ENCODE measurements around the gene POLR2J3. TPM values are rescaled to one million over a fixed set of nuclear protein-coding genes. Genes with fewer than 3 reads are reported as not detected.
"Not testable (repeated sequence)": the region's sequence is repeated elsewhere in the genome, so short reads cannot be mapped to it uniquely, and the experiment has no call there.

Gene POLR2J3
- total and polyA plus RNA-seq, 2 donors (not counting 3 experiments of a cell fraction or from before 2014, with no cell fraction given): 40.7 to 63.1 TPM

DNA sequence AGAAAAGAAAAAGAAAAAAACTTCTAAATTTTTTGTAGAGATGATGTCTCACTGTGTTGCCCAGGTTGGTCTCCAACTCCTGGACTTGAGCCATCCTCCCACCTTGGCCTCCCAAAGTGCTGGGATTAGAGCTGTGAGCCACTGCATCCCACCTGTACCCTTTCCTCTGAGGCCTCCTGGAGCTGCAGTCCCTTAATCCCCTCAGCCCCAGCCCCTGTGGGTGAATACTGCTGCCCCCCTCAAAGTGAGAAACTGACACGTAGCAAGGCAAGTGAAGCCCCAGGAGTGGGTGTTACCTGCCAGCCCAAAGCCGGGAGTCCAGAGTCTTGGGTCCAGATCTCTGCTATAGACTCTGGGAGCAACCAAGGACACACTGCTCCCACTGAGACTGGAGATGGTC, 47.6 kb downstream of the POLR2J3 start:
- H3K36me3 ChIP-seq (ENCODE audit: control insufficient read depth in 2 of 2, extremely low read depth in 1 of 2, insufficient read depth in 2 of 2, low read length in 2 of 2); intact Hi-C loops (cut with micrococcal nuclease); H3K27me3 ChIP-seq (ENCODE audit: control insufficient read depth in 2 of 2, insufficient read depth in 2 of 2, low read length in 2 of 2); H3K4me1 ChIP-seq (ENCODE audit: control insufficient read depth, extremely low read depth, insufficient read depth, low read length); BruUV-seq (replicated peaks); H3K9ac ChIP-seq (replicated peaks; ENCODE audit: extremely low read depth, insufficient read depth, low read length); H3K79me2 ChIP-seq (ENCODE audit: control insufficient read depth, insufficient read depth, low read length); POLR2A ChIA-PET; FAIRE-seq; H3K9me3 ChIP-seq (replicated peaks; ENCODE audit: control insufficient read depth, insufficient read depth, low read length); H3K4me2 ChIP-seq (ENCODE audit: insufficient read depth, low read length); H3K9me1 ChIP-seq (replicated peaks; ENCODE audit: control insufficient read depth, extremely low read depth, insufficient read depth, low read length); H3K27ac ChIP-seq (ENCODE audit: insufficient read depth, low read depth, low read length); DNase-seq (ENCODE audit: low read depth, low spot score); CTCF ChIA-PET; dilution Hi-C loops (cut with MboI; ENCODE audit: extremely low pct_ligation_motif_present, low sequenced_read_pairs); H3K4me3 ChIP-seq (replicated peaks in 1 of 3; ENCODE audit: insufficient read depth in 1 of 3, low read depth in 1 of 3, low read length in 3 of 3); H4K20me1 ChIP-seq (replicated peaks; ENCODE audit: control insufficient read depth, extremely low read depth, insufficient read depth, low read length); H2AFZ ChIP-seq (ENCODE audit: low read depth, low read length): not testable (repeated sequence)

DNA sequence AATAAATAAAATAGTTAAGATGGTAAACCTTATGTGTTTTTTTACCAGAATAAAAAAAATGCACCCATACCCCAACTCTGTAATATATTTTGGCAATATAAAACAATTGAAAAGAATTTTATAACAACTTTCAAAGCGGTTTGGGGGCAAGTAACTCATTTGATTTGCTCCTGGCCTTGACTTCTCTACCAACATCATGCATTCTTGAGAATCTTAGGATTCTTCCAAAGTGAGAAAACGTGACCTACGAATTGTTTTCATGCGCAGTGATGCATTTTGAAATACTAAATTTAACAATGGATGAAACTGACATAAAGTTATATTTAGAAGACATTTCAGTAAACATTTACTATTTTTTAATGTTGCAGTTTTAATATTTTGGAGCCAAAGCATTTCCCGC, 51.6 kb downstream of the POLR2J3 start:
- BruUV-seq (replicated peaks); CTCF ChIA-PET; H3K4me3 ChIP-seq (replicated peaks in 1 of 3; ENCODE audit: insufficient read depth in 1 of 3, low read depth in 1 of 3, low read length in 3 of 3); H2AFZ ChIP-seq (ENCODE audit: low read depth, low read length); H3K27me3 ChIP-seq (ENCODE audit: control insufficient read depth in 2 of 2, insufficient read depth in 2 of 2, low read length in 2 of 2); FAIRE-seq; H3K27ac ChIP-seq (ENCODE audit: insufficient read depth, low read depth, low read length); H3K9ac ChIP-seq (replicated peaks; ENCODE audit: extremely low read depth, insufficient read depth, low read length); intact Hi-C loops (cut with micrococcal nuclease); H3K9me1 ChIP-seq (replicated peaks; ENCODE audit: control insufficient read depth, extremely low read depth, insufficient read depth, low read length); H3K79me2 ChIP-seq (ENCODE audit: control insufficient read depth, insufficient read depth, low read length); H3K36me3 ChIP-seq (ENCODE audit: control insufficient read depth in 2 of 2, extremely low read depth in 1 of 2, insufficient read depth in 2 of 2, low read length in 2 of 2); H3K4me2 ChIP-seq (ENCODE audit: insufficient read depth, low read length); H3K9me3 ChIP-seq (replicated peaks; ENCODE audit: control insufficient read depth, insufficient read depth, low read length); DNase-seq (ENCODE audit: low read depth, low spot score); dilution Hi-C loops (cut with MboI; ENCODE audit: extremely low pct_ligation_motif_present, low sequenced_read_pairs); POLR2A ChIA-PET; H3K4me1 ChIP-seq (ENCODE audit: control insufficient read depth, extremely low read depth, insufficient read depth, low read length); H4K20me1 ChIP-seq (replicated peaks; ENCODE audit: control insufficient read depth, extremely low read depth, insufficient read depth, low read length): not testable (repeated sequence)

DNA sequence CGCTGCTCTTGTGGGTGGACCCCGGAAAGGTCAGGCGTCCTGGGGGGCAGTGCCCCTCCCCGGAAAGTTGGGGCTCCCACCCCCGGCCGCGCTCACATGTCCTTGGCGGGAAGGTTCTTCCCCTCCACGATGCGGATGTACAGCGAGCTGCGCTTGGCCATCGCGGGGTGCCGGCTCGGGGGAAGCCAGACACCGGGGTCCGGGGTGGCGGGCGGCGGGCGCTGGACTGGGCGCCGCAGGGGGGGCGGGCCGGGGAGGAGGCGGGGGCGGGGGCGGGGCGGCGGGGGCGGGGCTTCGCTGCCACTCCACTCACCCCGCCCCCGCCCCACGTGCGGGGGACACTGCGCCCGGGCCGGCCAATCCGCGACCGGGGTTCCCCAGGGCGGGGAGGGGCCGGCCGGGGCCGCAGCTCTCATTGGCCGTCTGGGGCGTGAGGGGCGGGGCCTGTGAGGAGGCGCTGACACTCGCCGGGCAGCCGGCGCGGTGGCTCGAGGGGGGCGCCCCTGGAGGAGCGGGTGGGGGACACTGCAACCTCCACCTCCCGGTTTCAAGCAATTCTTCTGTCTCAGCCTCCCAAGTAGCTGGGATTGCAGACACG, 54.7 kb downstream of the POLR2J3 start, which contains the start of gene RASA4B:
Gene RASA4B (minus strand): TSS at position 228 of the 598 bp plus-strand sequence. CDS start 67 bp downstream, at position 161.
- DNase-seq (ENCODE audit: low read depth, low spot score); H2AFZ ChIP-seq (ENCODE audit: low read depth, low read length); H3K4me1 ChIP-seq (ENCODE audit: control insufficient read depth, extremely low read depth, insufficient read depth, low read length); H3K4me2 ChIP-seq (ENCODE audit: insufficient read depth, low read length); H3K9me1 ChIP-seq (replicated peaks; ENCODE audit: control insufficient read depth, extremely low read depth, insufficient read depth, low read length); CTCF ChIA-PET; H3K27ac ChIP-seq (ENCODE audit: insufficient read depth, low read depth, low read length); H3K36me3 ChIP-seq (ENCODE audit: control insufficient read depth in 2 of 2, extremely low read depth in 1 of 2, insufficient read depth in 2 of 2, low read length in 2 of 2); H4K20me1 ChIP-seq (replicated peaks; ENCODE audit: control insufficient read depth, extremely low read depth, insufficient read depth, low read length); dilution Hi-C loops (cut with MboI; ENCODE audit: extremely low pct_ligation_motif_present, low sequenced_read_pairs); BruUV-seq (replicated peaks); H3K9ac ChIP-seq (replicated peaks; ENCODE audit: extremely low read depth, insufficient read depth, low read length); H3K27me3 ChIP-seq (ENCODE audit: control insufficient read depth in 2 of 2, insufficient read depth in 2 of 2, low read length in 2 of 2); H3K79me2 ChIP-seq (ENCODE audit: control insufficient read depth, insufficient read depth, low read length); POLR2A ChIA-PET; intact Hi-C loops (cut with micrococcal nuclease); H3K9me3 ChIP-seq (replicated peaks; ENCODE audit: control insufficient read depth, insufficient read depth, low read length): not testable (repeated sequence)
- peak; percentile 88 for FAIRE-seq
- peak within 1 kb of the TSS in 1 of 3 experiments; percentile 24 for H3K4me3 ChIP-seq (replicated peaks in 1 of 3; ENCODE audit: insufficient read depth in 1 of 3, low read depth in 1 of 3, low read length in 3 of 3)

Other genes starting within 250 kb of the POLR2J3 start
- gene SPDYE6, start 216.1 kb downstream of the POLR2J3 start, total RNA-seq: not detected in 2 replicates
- not detected in 2 replicates for gene SPDYE6, start 216.1 kb downstream of the POLR2J3 start, polyA plus RNA-seq
- gene PRKRIP1, start 176.2 kb downstream of the POLR2J3 start, total RNA-seq: 25.7 and 26.1 TPM in 2 replicates
- 13.1 and 16.1 TPM in 2 replicates for gene PRKRIP1, start 176.2 kb downstream of the POLR2J3 start, polyA plus RNA-seq
- gene ORAI2, start 139.0 kb downstream of the POLR2J3 start, total RNA-seq: 67.4 and 84.1 TPM in 2 replicates
- gene ORAI2, start 139.0 kb downstream of the POLR2J3 start, polyA plus RNA-seq: 99.1 and 138 TPM in 2 replicates
- 9.9 and 10.8 TPM in 2 replicates for gene ALKBH4, start 107.7 kb downstream of the POLR2J3 start, total RNA-seq
- 5.3 and 7.8 TPM in 2 replicates for gene ALKBH4, start 107.7 kb downstream of the POLR2J3 start, polyA plus RNA-seq
- gene LRWD1, start 107.6 kb downstream of the POLR2J3 start, total RNA-seq: 22.7 and 25.3 TPM in 2 replicates
- 21.7 and 25.4 TPM in 2 replicates for gene LRWD1, start 107.6 kb downstream of the POLR2J3 start, polyA plus RNA-seq
- 48.7 and 48.9 TPM in 2 replicates for gene POLR2J, start 93.7 kb downstream of the POLR2J3 start, total RNA-seq
- gene POLR2J, start 93.7 kb downstream of the POLR2J3 start, polyA plus RNA-seq: 93.6 and 114 TPM in 2 replicates
- gene RASA4B, start 54.8 kb downstream of the POLR2J3 start, total RNA-seq: 5.8 and 9.8 TPM in 2 replicates
- gene RASA4B, start 54.8 kb downstream of the POLR2J3 start, polyA plus RNA-seq: 3.2 and 4.7 TPM in 2 replicates
- 29.8 and 30.6 TPM in 2 replicates for gene UPK3BL2, start 28.9 kb downstream of the POLR2J3 start, total RNA-seq
- 18.2 and 35.4 TPM in 2 replicates for gene UPK3BL2, start 28.9 kb downstream of the POLR2J3 start, polyA plus RNA-seq
- gene SPDYE2, start 21.4 kb downstream of the POLR2J3 start, total RNA-seq: not detected in 2 replicates
- not detected in 2 replicates for gene SPDYE2, start 21.4 kb downstream of the POLR2J3 start, polyA plus RNA-seq
- gene RASA4, start 44.2 kb upstream of the POLR2J3 start, total RNA-seq: 20.1 and 20.2 TPM in 2 replicates
- gene RASA4, start 44.2 kb upstream of the POLR2J3 start, polyA plus RNA-seq: 11.6 and 13.3 TPM in 2 replicates
- 14.1 and 34.4 TPM in 2 replicates for gene UPK3BL1, start 70.2 kb upstream of the POLR2J3 start, total RNA-seq
- 17.8 and 20.3 TPM in 2 replicates for gene UPK3BL1, start 70.2 kb upstream of the POLR2J3 start, polyA plus RNA-seq
- gene SPDYE2B, start 77.7 kb upstream of the POLR2J3 start, total RNA-seq: not detected in 2 replicates
- gene SPDYE2B, start 77.7 kb upstream of the POLR2J3 start, polyA plus RNA-seq: not detected in 2 replicates
- gene POLR2J2, start 99.1 kb upstream of the POLR2J3 start, total RNA-seq: 19.2 and 21.3 TPM in 2 replicates
- 1.3 and 1.7 TPM in 2 replicates for gene POLR2J2, start 99.1 kb upstream of the POLR2J3 start, polyA plus RNA-seq
- gene FAM185A, start 176.4 kb upstream of the POLR2J3 start, total RNA-seq: 7.6 and 8.5 TPM in 2 replicates
- gene FAM185A, start 176.4 kb upstream of the POLR2J3 start, polyA plus RNA-seq: 5.4 and 5.6 TPM in 2 replicates